GM10266 (cell line): Measurements from ENCODE around the gene CLIC3.

Experiments used
- DNase-seq: peaks from one replicate; pipeline ENCODE4 v3.0.0; 2012; ENCODE audit errors: extremely low spot score
- CTCF ChIP-seq: IDR thresholded peaks from 2 replicates; pipeline ENCODE4 v1.5.1; 2012; ENCODE audit warnings: mild to moderate bottlenecking, low read depth; ENCODE audit not compliant: control insufficient read depth, insufficient read depth; ENCODE audit errors: missing control alignments

CLIC3 gene

GRCh38 chr9:136995772-136996311, 526 bp downstream of the CLIC3 start:
- no peak for TF ChIP-seq CTCF
- DNase-seq = no peak

GRCh38 chr9:136995362-136995761, 1.0 kb downstream of the CLIC3 start:
- TF ChIP-seq CTCF = no peak
- no peak for DNase-seq

- DNase-seq = no peak
- no peak for TF ChIP-seq CTCF
These were observed 1.5 kb downstream of the CLIC3 start for GRCh38 chr9:136994888-136995230.

- DNase-seq = no peak
- TF ChIP-seq CTCF = no peak
These were observed 2.0 kb downstream of the CLIC3 start for GRCh38 chr9:136994180-136994887.

GRCh38 chr9:136992819-136993369, 3.5 kb downstream of the CLIC3 start:
- DNase-seq = no peak
- TF ChIP-seq CTCF = no peak

GRCh38 chr9:136991993-136992818, 4.2 kb downstream of the CLIC3 start, which contains the start of gene PAXX:
TSS of gene PAXX (plus strand) at chr9:136992422. CDS start at chr9:136992444, 22 bp downstream.
- DNase-seq = peak; percentile 100
- TF ChIP-seq CTCF = no peak
